Nephron progenitor cell (in vitro differentiated cells): ENCODE measurements around the gene COA1.

Experiments
- DNase-seq: peaks from one replicate; pipeline ENCODE4 v3.0.0; 2021
- H3K27ac Mint-ChIP-seq: 2 replicates; pipeline ENCODE4 v1.8.0; 2021; ENCODE audit warnings: mild to moderate bottlenecking, moderate library complexity, mixed read lengths
- H3K27me3 Mint-ChIP-seq: 2 replicates; pipeline ENCODE4 v1.8.0; 2021; ENCODE audit warnings: mild to moderate bottlenecking, low read depth, mixed read lengths; ENCODE audit not compliant: poor library complexity
- H3K36me3 Mint-ChIP-seq: 2 replicates; pipeline ENCODE4 v1.8.0; 2021; ENCODE audit warnings: low read depth, mixed read lengths
- H3K4me1 Mint-ChIP-seq: 2 replicates; pipeline ENCODE4 v1.8.0; 2021; ENCODE audit warnings: mixed read lengths
- H3K4me3 Mint-ChIP-seq: 2 replicates; pipeline ENCODE4 v1.8.0; 2021; ENCODE audit warnings: mild to moderate bottlenecking, moderate library complexity, mixed read lengths
- H3K9me3 Mint-ChIP-seq: 2 replicates; pipeline ENCODE4 v1.8.0; 2021; ENCODE audit warnings: mild to moderate bottlenecking, moderate library complexity, mixed read lengths
- TF ChIP-seq, protein P1 (sequence below): fragments of 200-600 bp; sonication (generic); IDR thresholded peaks from 2 replicates; pipeline ENCODE4 v1.5.0; 2021; ENCODE audit warnings: antibody characterized with exemption

Gene COA1

DNA sequence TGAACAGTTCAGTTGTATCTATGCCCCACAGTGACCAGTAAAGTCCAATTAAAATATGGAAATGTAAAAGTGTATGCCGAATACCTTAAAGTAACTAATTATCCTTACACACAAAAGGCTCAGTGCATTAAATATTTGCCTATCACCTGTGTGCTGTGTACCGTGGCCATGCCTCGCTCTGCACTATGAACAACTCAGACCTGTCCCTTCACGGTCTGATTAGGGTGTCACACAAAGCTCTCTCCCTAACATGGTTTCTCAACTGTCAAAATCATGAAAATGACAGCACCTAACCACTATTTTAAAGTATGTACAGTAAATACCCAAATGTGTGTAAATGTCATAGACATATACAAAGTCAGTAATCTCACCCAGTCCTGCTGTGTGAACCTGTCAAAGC lies 103.3 kb downstream of the COA1 start:
- Mint-ChIP-seq H3K9me3 (no peaks in the 10 kb centered on the region), H3K36me3 (peaks cover 54% of the 10 kb centered on the region), H3K4me3 (no peak overlapping the region), H3K27me3 (peaks cover 4% of the 10 kb centered on the region), H3K4me1 (peaks cover 5% of the 10 kb centered on the region), H3K27ac (no peak overlapping the region)
- TF ChIP-seq, protein P1, sequence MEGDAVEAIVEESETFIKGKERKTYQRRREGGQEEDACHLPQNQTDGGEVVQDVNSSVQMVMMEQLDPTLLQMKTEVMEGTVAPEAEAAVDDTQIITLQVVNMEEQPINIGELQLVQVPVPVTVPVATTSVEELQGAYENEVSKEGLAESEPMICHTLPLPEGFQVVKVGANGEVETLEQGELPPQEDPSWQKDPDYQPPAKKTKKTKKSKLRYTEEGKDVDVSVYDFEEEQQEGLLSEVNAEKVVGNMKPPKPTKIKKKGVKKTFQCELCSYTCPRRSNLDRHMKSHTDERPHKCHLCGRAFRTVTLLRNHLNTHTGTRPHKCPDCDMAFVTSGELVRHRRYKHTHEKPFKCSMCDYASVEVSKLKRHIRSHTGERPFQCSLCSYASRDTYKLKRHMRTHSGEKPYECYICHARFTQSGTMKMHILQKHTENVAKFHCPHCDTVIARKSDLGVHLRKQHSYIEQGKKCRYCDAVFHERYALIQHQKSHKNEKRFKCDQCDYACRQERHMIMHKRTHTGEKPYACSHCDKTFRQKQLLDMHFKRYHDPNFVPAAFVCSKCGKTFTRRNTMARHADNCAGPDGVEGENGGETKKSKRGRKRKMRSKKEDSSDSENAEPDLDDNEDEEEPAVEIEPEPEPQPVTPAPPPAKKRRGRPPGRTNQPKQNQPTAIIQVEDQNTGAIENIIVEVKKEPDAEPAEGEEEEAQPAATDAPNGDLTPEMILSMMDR = no peak
- no peak for DNase-seq

- H3K9me3 Mint-ChIP-seq = no peaks in the 10 kb centered on the region
- no peak overlapping the region for H3K27ac Mint-ChIP-seq
- DNase-seq = no peak
- no peak overlapping the region for H3K4me3 Mint-ChIP-seq
- H3K27me3 Mint-ChIP-seq = peaks cover 4% of the 10 kb centered on the region
- TF ChIP-seq, protein P1 = no peak
- peaks cover under 1% of the 10 kb centered on the region for H3K4me1 Mint-ChIP-seq
- H3K36me3 Mint-ChIP-seq = peaks cover 53% of the 10 kb centered on the region
Observed at GRCh38 chr7:43625453-43625852, 103.9 kb downstream of the COA1 start.

DNA sequence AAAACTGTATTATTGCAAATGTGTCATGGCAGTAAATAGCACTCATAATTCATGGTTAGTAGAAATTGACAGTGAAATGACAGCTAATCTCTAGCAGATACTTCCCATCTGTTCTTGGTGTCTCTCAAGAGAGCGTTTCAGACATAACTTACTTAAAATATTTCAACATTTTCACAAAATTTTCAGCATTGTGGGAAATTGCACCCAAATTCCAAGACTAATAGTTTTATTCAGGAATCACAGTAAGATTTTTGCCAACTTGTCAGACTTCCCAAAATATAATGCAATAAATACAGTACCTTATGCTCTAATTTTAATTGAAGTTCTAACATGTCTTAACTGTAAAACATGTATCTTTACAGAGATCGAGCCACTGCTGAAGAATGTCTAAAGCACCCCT lies 105.2 kb downstream of the COA1 start:
- TF ChIP-seq, protein P1 = no peak
- no peak for DNase-seq
- Mint-ChIP-seq H3K4me1 (no peaks in the 10 kb centered on the region), H3K9me3 (no peaks in the 10 kb centered on the region), H3K36me3 (peaks cover 45% of the 10 kb centered on the region), H3K27ac (no peak overlapping the region), H3K27me3 (peaks cover 4% of the 10 kb centered on the region), H3K4me3 (no peak overlapping the region)

- H3K27ac Mint-ChIP-seq = no peak overlapping the region
- TF ChIP-seq, protein P1 = no peak
Observed at GRCh38 chr7:43621729-43622448, 107.4 kb downstream of the COA1 start.

DNA sequence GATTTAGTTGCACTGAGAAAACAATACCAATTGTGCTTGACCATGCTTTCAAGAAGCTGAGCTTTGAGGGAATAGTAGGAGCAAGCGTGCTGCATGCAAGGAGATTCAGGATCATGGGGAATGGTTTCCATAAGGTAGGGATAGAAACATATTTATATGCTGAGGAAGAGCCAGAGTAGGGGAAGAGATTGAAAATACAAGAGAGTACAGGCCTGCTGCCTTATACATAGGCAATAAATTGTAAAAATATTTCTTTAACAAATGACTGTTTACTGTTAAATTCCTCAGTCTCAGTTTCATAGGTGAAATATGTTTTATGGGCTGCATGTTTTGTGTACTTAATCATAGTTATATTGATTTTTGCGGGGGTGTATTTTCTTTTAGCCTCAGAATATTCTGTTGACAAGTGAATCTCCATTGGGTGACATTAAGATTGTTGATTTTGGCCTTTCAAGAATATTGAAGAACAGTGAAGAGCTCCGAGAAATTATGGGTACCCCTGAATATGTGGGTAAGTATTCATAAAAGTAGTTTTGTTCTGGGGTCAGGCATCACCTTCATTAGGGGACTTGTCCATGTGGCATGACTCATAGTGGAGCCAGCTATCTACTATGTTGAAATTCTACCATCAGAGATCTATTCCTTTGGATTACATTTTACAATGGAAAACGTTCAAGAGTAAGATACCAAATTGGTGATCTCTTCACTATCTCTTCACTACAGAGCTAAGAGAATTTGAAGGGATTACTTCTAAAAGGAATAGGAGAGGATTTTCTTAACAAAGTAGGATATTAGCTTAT lies 109.9 kb downstream of the COA1 start:
- Mint-ChIP-seq H3K27ac (no peak overlapping the region), H3K36me3 (peaks cover 29% of the 10 kb centered on the region)
- TF ChIP-seq, protein P1 = no peak

More at GRCh38 chr7:43621729-43622448, 107.4 kb downstream of the COA1 start:
- DNase-seq = no peak
- peaks cover 4% of the 10 kb centered on the region for H3K27me3 Mint-ChIP-seq
- peaks cover 28% of the 10 kb centered on the region for H3K36me3 Mint-ChIP-seq
- no peaks in the 10 kb centered on the region for H3K9me3 Mint-ChIP-seq
- H3K4me1 Mint-ChIP-seq = no peaks in the 10 kb centered on the region
- H3K4me3 Mint-ChIP-seq = no peak overlapping the region

More for the DNA sequence above, 109.9 kb downstream of the COA1 start:
- H3K4me3 Mint-ChIP-seq = no peak overlapping the region
- no peaks in the 10 kb centered on the region for H3K9me3 Mint-ChIP-seq
- peaks cover 4% of the 10 kb centered on the region for H3K27me3 Mint-ChIP-seq
- DNase-seq = no peak
- H3K4me1 Mint-ChIP-seq = no peaks in the 10 kb centered on the region
